ENCODE data around the gene FNDC11.

The FNDC11 gene

GRCh38 chr20:63579017-63579694, 25.2 kb downstream of the FNDC11 start:
- Histone ChIP-seq H3K9me3 (ENCODE audit: control insufficient read depth, insufficient read depth, low read length) (no peaks in the 10 kb centered on the region), H3K9ac (ENCODE audit: low read depth, low read length) (no peak overlapping the region), H3K4me1 (ENCODE audit: insufficient read depth, low read length) (no peaks in the 10 kb centered on the region), H3K36me3 (ENCODE audit: insufficient read depth, low read length) (no peaks in the 10 kb centered on the region)

GRCh38 chr20:63580796-63581461, 27.0 kb downstream of the FNDC11 start:
- H3K36me3 ChIP-seq (ENCODE audit: insufficient read depth, low read length): no peaks in the 10 kb centered on the region
- H3K9me3 ChIP-seq (ENCODE audit: control insufficient read depth, insufficient read depth, low read length): no peaks in the 10 kb centered on the region
- H3K9ac ChIP-seq (ENCODE audit: low read depth, low read length): no peak overlapping the region
- H3K4me1 ChIP-seq (ENCODE audit: insufficient read depth, low read length): no peaks in the 10 kb centered on the region

GRCh38 chr20:63582382-63583063, 28.6 kb downstream of the FNDC11 start:
- no peaks in the 10 kb centered on the region for H3K36me3 ChIP-seq (ENCODE audit: insufficient read depth, low read length)
- no peaks in the 10 kb centered on the region for H3K4me1 ChIP-seq (ENCODE audit: insufficient read depth, low read length)
- H3K9ac ChIP-seq (ENCODE audit: low read depth, low read length): no peak overlapping the region
- H3K9me3 ChIP-seq (ENCODE audit: control insufficient read depth, insufficient read depth, low read length): no peaks in the 10 kb centered on the region

- H3K9me3 ChIP-seq (ENCODE audit: control insufficient read depth, insufficient read depth, low read length): no peaks in the 10 kb centered on the region
- no peaks in the 10 kb centered on the region; the same call in 1 of the 2 replicates for H3K36me3 ChIP-seq (ENCODE audit: insufficient read depth, low read length)
- no peak overlapping the region for H3K9ac ChIP-seq (ENCODE audit: low read depth, low read length)
- H3K4me1 ChIP-seq (ENCODE audit: insufficient read depth, low read length): no peaks in the 10 kb centered on the region
These were observed 31.9 kb downstream of the FNDC11 start for GRCh38 chr20:63585616-63586565.

GRCh38 chr20:63586797-63587196, 32.8 kb downstream of the FNDC11 start:
- no peak overlapping the region for H3K9ac ChIP-seq (ENCODE audit: low read depth, low read length)
- H3K9me3 ChIP-seq (ENCODE audit: control insufficient read depth, insufficient read depth, low read length): no peaks in the 10 kb centered on the region
- no peaks in the 10 kb centered on the region; the same call in 1 of the 2 replicates for H3K36me3 ChIP-seq (ENCODE audit: insufficient read depth, low read length)
- H3K4me1 ChIP-seq (ENCODE audit: insufficient read depth, low read length): no peaks in the 10 kb centered on the region

GRCh38 chr20:63587256-63587655, 33.3 kb downstream of the FNDC11 start:
- Histone ChIP-seq H3K36me3 (ENCODE audit: insufficient read depth, low read length) (no peaks in the 10 kb centered on the region; the same call in 1 of the 2 replicates), H3K9me3 (ENCODE audit: control insufficient read depth, insufficient read depth, low read length) (no peaks in the 10 kb centered on the region), H3K9ac (ENCODE audit: low read depth, low read length) (no peak overlapping the region), H3K4me1 (ENCODE audit: insufficient read depth, low read length) (no peaks in the 10 kb centered on the region)

GRCh38 chr20:63587776-63588591, 34.0 kb downstream of the FNDC11 start:
- H3K9me3 ChIP-seq (ENCODE audit: control insufficient read depth, insufficient read depth, low read length): no peaks in the 10 kb centered on the region
- no peaks in the 10 kb centered on the region; the same call in 1 of the 2 replicates for H3K36me3 ChIP-seq (ENCODE audit: insufficient read depth, low read length)
- H3K4me1 ChIP-seq (ENCODE audit: insufficient read depth, low read length): no peaks in the 10 kb centered on the region
- H3K9ac ChIP-seq (ENCODE audit: low read depth, low read length): no peak overlapping the region

- no peak overlapping the region for H3K9ac ChIP-seq (ENCODE audit: low read depth, low read length)
- no peaks in the 10 kb centered on the region for H3K4me1 ChIP-seq (ENCODE audit: insufficient read depth, low read length)
- no peaks in the 10 kb centered on the region; the same call in 1 of the 2 replicates for H3K36me3 ChIP-seq (ENCODE audit: insufficient read depth, low read length)
- no peaks in the 10 kb centered on the region for H3K9me3 ChIP-seq (ENCODE audit: control insufficient read depth, insufficient read depth, low read length)
These were observed 34.7 kb downstream of the FNDC11 start for GRCh38 chr20:63588641-63589041.

- no peaks in the 10 kb centered on the region for H3K4me1 ChIP-seq (ENCODE audit: insufficient read depth, low read length)
- H3K9me3 ChIP-seq (ENCODE audit: control insufficient read depth, insufficient read depth, low read length): no peaks in the 10 kb centered on the region
- no peaks in the 10 kb centered on the region; the same call in 1 of the 2 replicates for H3K36me3 ChIP-seq (ENCODE audit: insufficient read depth, low read length)
- no peak overlapping the region for H3K9ac ChIP-seq (ENCODE audit: low read depth, low read length)
These were observed 35.6 kb downstream of the FNDC11 start for GRCh38 chr20:63589261-63590217.

GRCh38 chr20:63590218-63591146, 36.5 kb downstream of the FNDC11 start:
- Histone ChIP-seq H3K9me3 (ENCODE audit: control insufficient read depth, insufficient read depth, low read length) (no peaks in the 10 kb centered on the region), H3K9ac (ENCODE audit: low read depth, low read length) (no peak overlapping the region), H3K4me1 (ENCODE audit: insufficient read depth, low read length) (no peaks in the 10 kb centered on the region), H3K36me3 (ENCODE audit: insufficient read depth, low read length) (no peaks in the 10 kb centered on the region; the same call in 1 of the 2 replicates)

- no peaks in the 10 kb centered on the region for H3K9me3 ChIP-seq (ENCODE audit: control insufficient read depth, insufficient read depth, low read length)
- no peaks in the 10 kb centered on the region for H3K4me1 ChIP-seq (ENCODE audit: insufficient read depth, low read length)
- H3K36me3 ChIP-seq (ENCODE audit: insufficient read depth, low read length): no peaks in the 10 kb centered on the region; the same call in 1 of the 2 replicates
- H3K9ac ChIP-seq (ENCODE audit: low read depth, low read length): no peak overlapping the region
These were observed 37.2 kb downstream of the FNDC11 start for GRCh38 chr20:63591147-63591533.
